K562 (cell line): Measurements from ENCODE around the gene TEKT2. TPM values are rescaled to one million over a fixed set of nuclear protein-coding genes. Genes with fewer than 3 reads are reported as not detected.
A peak's percentile ranks its signal among the peaks of the same experiment; 100 is the strongest.

Source experiments
- ATAC-seq: fragments of 200-7000 bp; cut with Tn5 transposase; 3 replicates; pipeline ENCODE4 v1.9.1; 2020; ENCODE audit warnings: moderate library complexity
- BruUV-seq: library from RNA; stranded (reverse); fragments of 400-500 nt; replicated peaks from 2 replicates; lab custom pipeline; 2021; lab: Mats Ljungman, UMichigan
- CTCF ChIA-PET: fragments of 300-600 bp; formaldehyde crosslinking; extraction: SDS; loops from one replicate; lab custom pipeline; 2021; ENCODE audit warnings: low intra/inter-chr PET ratio; lab: Yijun Ruan, JAX
- POLR2A ChIA-PET: fragments of 300-600, 350-650 bp; sonication (Branson Sonifier 250); formaldehyde crosslinking; extraction: SDS; loops from one replicate; lab custom pipeline; 2021; ENCODE audit warnings: antibody characterized with exemption, inconsistent platforms; lab: Yijun Ruan, JAX
- DNase-seq, 4 experiments: peaks; one replicate each; pipeline versions ENCODE4 v3.0.0 to v3.0.0-alpha.2; 2011 to 2018; ENCODE audit warnings: low spot score in 3 of 4, mixed read lengths in 3 of 4; ENCODE audit errors: extremely low read depth in 1 of 4
- FAIRE-seq: peaks from 2 replicates; lab custom pipeline; 2011; peaks lifted over from hg19 to GRCh38; lab: Jason Lieb, UNC
- H2AFZ ChIP-seq: 2 replicates; pipeline ENCODE4 v1.6.0; 2011; ENCODE audit warnings: low read depth, low read length, control low read depth, inconsistent platforms
- H3K27ac ChIP-seq: fragments of 200-600 bp; 3 replicates; pipeline ENCODE4 v1.8.0; 2011; ENCODE audit warnings: low read depth, mild to moderate bottlenecking, control low read depth, inconsistent platforms, low read length, moderate library complexity, mixed read lengths; ENCODE audit errors: extremely low read depth
- H3K27me3 ChIP-seq, 2 experiments: fragments of 300-600 bp in 1 of 2; 2 replicates in 1 of 2; 3 replicates in 1 of 2; pipeline versions ENCODE4 v1.6.0 to v1.8.0; 2011; ENCODE audit warnings: inconsistent platforms in 2 of 2, low read length in 2 of 2, mild to moderate bottlenecking in 1 of 2, mixed read lengths in 1 of 2, moderate library complexity in 1 of 2; ENCODE audit not compliant: control insufficient read depth in 2 of 2, insufficient read depth in 2 of 2
- H3K36me3 ChIP-seq: fragments of 300-600 bp; 3 replicates; pipeline ENCODE4 v1.8.0; 2011; ENCODE audit warnings: mild to moderate bottlenecking, low read length, inconsistent platforms; ENCODE audit not compliant: control insufficient read depth, insufficient read depth
- H3K4me1 ChIP-seq, 2 experiments: fragments of 200-600 bp in 1 of 2; replicated peaks in 1 of 2; 2 replicates in 1 of 2; 3 replicates in 1 of 2; pipeline versions ENCODE4 v1.5.1 to v1.8.0; 2011; ENCODE audit warnings: inconsistent platforms in 2 of 2, low read length in 2 of 2, mild to moderate bottlenecking in 1 of 2, mixed read lengths in 1 of 2, moderate library complexity in 1 of 2; ENCODE audit not compliant: control insufficient read depth in 2 of 2, insufficient read depth in 2 of 2
- H3K4me2 ChIP-seq: 2 replicates; pipeline ENCODE4 v1.6.1; 2011; ENCODE audit warnings: low read length, control low read depth, inconsistent platforms, mixed read lengths; ENCODE audit not compliant: insufficient read depth
- H3K4me3 ChIP-seq: fragments of 200-600 bp; sonication (generic), shearing (Covaris generic); 2 replicates; pipeline ENCODE4 v1.5.1; 2016; ENCODE audit warnings: control low read depth, inconsistent platforms
- H3K79me2 ChIP-seq: fragments of 200-600 bp; 3 replicates; pipeline ENCODE4 v1.8.0; 2011; ENCODE audit warnings: low read length, inconsistent platforms; ENCODE audit not compliant: control insufficient read depth, insufficient read depth
- H3K9ac ChIP-seq, 2 experiments: 2 replicates each; pipeline versions ENCODE4 v1.6.0 to v1.6.1; 2011; ENCODE audit warnings: low read depth in 2 of 2, low read length in 2 of 2, control low read depth in 1 of 2, inconsistent platforms in 1 of 2, mild to moderate bottlenecking in 1 of 2, mixed read lengths in 1 of 2; ENCODE audit not compliant: insufficient read depth in 1 of 2
- H3K9me1 ChIP-seq: one replicate; pipeline ENCODE4 v1.6.0; 2011; ENCODE audit warnings: inconsistent platforms, mild to moderate bottlenecking, low read length, moderate library complexity; ENCODE audit not compliant: control insufficient read depth, insufficient read depth
- H3K9me3 ChIP-seq: replicated peaks from 2 replicates; pipeline ENCODE4 v1.5.1; 2011; ENCODE audit warnings: low read depth, low read length, inconsistent platforms; ENCODE audit not compliant: control insufficient read depth, insufficient read depth
- H4K20me1 ChIP-seq: replicated peaks from 2 replicates; pipeline ENCODE4 v1.6.1; 2011; ENCODE audit warnings: low read length, inconsistent platforms, mixed read lengths; ENCODE audit not compliant: control insufficient read depth, insufficient read depth
- BCOR ChIP-seq: fragments of 450-650 bp; IDR thresholded peaks from 2 replicates; pipeline ENCODE4 v1.6.1; 2016
- CBX2 ChIP-seq: fragments of 200-600 bp; sonication (generic); IDR thresholded peaks from one replicate; pipeline ENCODE4 v1.6.1; 2012; ENCODE audit warnings: mild to moderate bottlenecking, low read length, inconsistent platforms; ENCODE audit not compliant: insufficient read depth, poor library complexity, severe bottlenecking
- ELF1 ChIP-seq: fragments of 200-800 bp; sonication (Bioruptor generic); IDR thresholded peaks from 2 replicates; pipeline ENCODE4 v1.6.1; 2016; ENCODE audit warnings: missing genetic modification characterization, missing compliant biosample characterization
- GATAD2A ChIP-seq: fragments of 450-650 bp; IDR thresholded peaks from 2 replicates; pipeline ENCODE4 v1.6.1; 2017
- HDAC1 ChIP-seq, 2 experiments: fragments of 450-650 bp; IDR thresholded peaks; 2 replicates each; pipeline ENCODE4 v1.6.1; 2016 to 2017; ENCODE audit warnings: inconsistent platforms in 1 of 2, mild to moderate bottlenecking in 1 of 2, moderate library complexity in 1 of 2
- HNRNPLL ChIP-seq: fragments of 200-400 bp; formaldehyde crosslinking; IDR thresholded peaks from 2 replicates; pipeline ENCODE4 v1.6.1; 2017; ENCODE audit warnings: low read length, low read depth, mild to moderate bottlenecking; ENCODE audit not compliant: poor library complexity, severe bottlenecking
- KLF1 ChIP-seq: fragments of 450-650 bp; IDR thresholded peaks from 2 replicates; pipeline ENCODE4 v1.6.1; 2016; ENCODE audit warnings: missing genetic modification characterization, missing compliant biosample characterization
- KLF6 ChIP-seq: fragments of 250-450 bp; sonication (Bioruptor Pico); IDR thresholded peaks from 2 replicates; pipeline ENCODE4 v1.4.0; 2020; ENCODE audit warnings: mild to moderate bottlenecking, moderate library complexity, borderline replicate concordance
- MEF2D ChIP-seq: conservative IDR thresholded peaks from 2 replicates; pipeline ENCODE4 v1.6.1; 2016; ENCODE audit warnings: low read depth, missing genetic modification characterization, missing compliant biosample characterization
- NELFE ChIP-seq: IDR thresholded peaks from 2 replicates; pipeline ENCODE4 v1.6.1; 2011; ENCODE audit warnings: mild to moderate bottlenecking; ENCODE audit not compliant: insufficient read depth, insufficient read length
- NFXL1 ChIP-seq: fragments of 450-650 bp; formaldehyde crosslinking; IDR thresholded peaks from 2 replicates; pipeline ENCODE4 v1.4.0; 2021; ENCODE audit warnings: mild to moderate bottlenecking
- RBM15 ChIP-seq: fragments of 200-400 bp; formaldehyde crosslinking; IDR thresholded peaks from 2 replicates; pipeline ENCODE4 v1.6.1; 2018; ENCODE audit warnings: mild to moderate bottlenecking, low read length, moderate library complexity; ENCODE audit not compliant: insufficient read depth
- RFX1 ChIP-seq: fragments of 450-650 bp; IDR thresholded peaks from 2 replicates; pipeline ENCODE4 v1.6.1; 2016; ENCODE audit warnings: mild to moderate bottlenecking, moderate library complexity
- SMARCA5 ChIP-seq: fragments of 450-650 bp; IDR thresholded peaks from 2 replicates; pipeline ENCODE4 v1.6.1; 2016
- TAF7 ChIP-seq: fragments of 450-650 bp; IDR thresholded peaks from 2 replicates; pipeline ENCODE4 v1.6.1; 2016; ENCODE audit warnings: missing genetic modification characterization, missing compliant biosample characterization
- ZFP36 ChIP-seq: fragments of 150-350 bp; IDR thresholded peaks from 2 replicates; pipeline ENCODE4 v1.6.1; 2018; ENCODE audit warnings: low read length, low read depth; ENCODE audit not compliant: partially characterized antibody
- ZNF174 ChIP-seq: fragments of 250-450 bp; sonication (Bioruptor Pico); IDR thresholded peaks from 2 replicates; pipeline ENCODE4 v1.4.0; 2020; ENCODE audit warnings: mild to moderate bottlenecking
- ZNF354B ChIP-seq: fragments of 250-450 bp; sonication (Bioruptor Pico); IDR thresholded peaks from 2 replicates; pipeline ENCODE4 v1.4.0; 2020
- ZNF436 ChIP-seq: fragments of 250-450, 450-650 bp; sonication (Bioruptor Pico); formaldehyde crosslinking; IDR thresholded peaks from 2 replicates; pipeline ENCODE4 v1.7.0; 2020; ENCODE audit warnings: mild to moderate bottlenecking
- WGBS: fragments of 100-300 bp; shearing (Covaris generic); methylation state at CpG from one replicate; pipeline ENCODE4 v1.1.6; 2016; ENCODE audit warnings: low coverage, mixed read lengths; ENCODE audit not compliant: insufficient coverage; ENCODE audit errors: missing lambda C conversion rate; 5-methylcytosine and 5-hydroxymethylcytosine counted together
- in situ Hi-C: fragments of 300-500 bp; cut with MboI; formaldehyde crosslinking; loops from 4 replicates; pipeline ENCODE4 v1.15.0; 2018; ENCODE audit warnings: inconsistent platforms, mixed read lengths
- intact Hi-C: fragments of 100-400 bp; cut with micrococcal nuclease; formaldehyde crosslinking; loops from 2 replicates; pipeline ENCODE4 v1.14.2; 2022
- polyA plus RNA-seq, 8 experiments: library from polyadenylated mRNA; depleted of rRNA in 4 of 8; stranded (reverse) in 5 of 8; unstranded in 3 of 8; fragments of >200 nt; fragmentation: Nextera tagmentation in 2 of 8; fragmentation: Illumina TruSeq in 1 of 8; extraction: Ambion mirVana in 2 of 8; extraction: Trizol in 1 of 8; gene quantifications; 2 replicates each; pipeline versions ENCODE4 v1.2.1 to v1.2.3, GENCODE V29; 2011 to 2014; ENCODE audit warnings: inconsistent platforms in 1 of 8, missing spikeins in 1 of 8
- total RNA-seq, 7 experiments: library from RNA; depleted of rRNA in 6 of 7; stranded (reverse); fragments of >200 nt in 6 of 7; fragmentation: Illumina TruSeq in 2 of 7; extraction: Trizol in 2 of 7; gene quantifications; 2 replicates each; pipeline versions ENCODE4 v1.2.1 to v1.2.3, GENCODE V29; 2011 to 2021; ENCODE audit warnings: low replicate concordance in 1 of 7
- TF ChIP-seq, protein P1 (sequence below): sonication (generic); formaldehyde crosslinking; IDR thresholded peaks from 2 replicates; pipeline ENCODE4 v1.5.0; 2020; ENCODE audit warnings: missing genetic modification reagents
- TF ChIP-seq, protein P2 (sequence below): fragments of 450-650 bp; formaldehyde crosslinking; IDR thresholded peaks from 2 replicates; pipeline ENCODE4 v1.4.0; 2020; ENCODE audit warnings: mild to moderate bottlenecking, mixed read lengths
- TF ChIP-seq, protein P3 (sequence below): fragments of 450-650 bp; IDR thresholded peaks from 2 replicates; pipeline ENCODE4 v1.7.0; 2016; ENCODE audit warnings: borderline replicate concordance

Gene TEKT2
- total and polyA plus RNA-seq, 9 of the 15 experiments (the other 6 are each of a cell fraction or from before 2014, with no cell fraction given), result 0.06 to 0.94 (median 0.30) TPM; not detected in 1

DNA sequence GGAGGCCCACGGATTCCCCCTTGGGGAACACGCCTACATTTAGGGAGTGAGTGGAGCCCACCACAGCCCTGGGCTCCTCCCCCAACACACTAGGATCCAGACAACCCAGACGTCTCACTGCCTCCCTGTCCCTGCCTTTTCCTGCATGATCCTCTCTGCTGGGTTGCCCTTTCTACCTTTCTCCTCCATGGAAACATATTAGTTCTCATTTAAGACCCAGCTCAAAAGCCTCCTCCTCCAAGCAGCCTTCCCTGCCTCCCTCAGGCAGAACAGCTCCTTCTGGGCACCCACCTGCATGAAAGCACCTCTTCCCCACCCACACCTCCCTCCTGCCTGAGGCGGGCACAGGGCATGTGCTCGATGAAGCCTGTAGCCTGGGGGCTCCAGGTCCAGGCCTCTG is 30.5 kb downstream of the TEKT2 start:
- no peak for DNase-seq
- no peaks in the 10 kb centered on the region for H3K9me3 ChIP-seq
- no peaks in the 10 kb centered on the region for H3K79me2 ChIP-seq
- CTCF ChIA-PET, result no interaction called here
- BruUV-seq, result no TSS peak
- H4K20me1 ChIP-seq, result no peaks in the 10 kb centered on the region; the same call in none of the 2 replicates
- ATAC-seq, result peak; percentile 7; the same call in 2 of the 3 replicates
- intact Hi-C loops, result no loop called here
- peaks cover 0 to 23% of the 10 kb centered on the region in 2 experiments; a peak in 3 of 5 replicates for H3K4me1 ChIP-seq
- in situ Hi-C loops, result no loop called here
- peak overlapping the region; percentile 12 to 84; a peak in 3 of 4 replicates for H3K9ac ChIP-seq
- FAIRE-seq, result no peak
- H3K9me1 ChIP-seq, result no peaks in the 10 kb centered on the region
- peak overlapping the region; percentile 86 for H2AFZ ChIP-seq
- H3K36me3 ChIP-seq, result no peaks in the 10 kb centered on the region
- no peaks in the 10 kb centered on the region for H3K27me3 ChIP-seq
- no peak overlapping the region for H3K4me3 ChIP-seq
- H3K27ac ChIP-seq, result no peak overlapping the region
- 39% methylated on average over 5 of the region's 5 CpGs for WGBS
- H3K4me2 ChIP-seq, result 0 out of 2 replicates have a peak overlapping the region, but pooled peaks have one; percentile 9
- POLR2A ChIA-PET, result interaction anchor here (0.6 to 1.3 kb wide), 4 partner anchors 14 to 306 kb away, joined by 3 read pairs; no protein-coding TSS in a partner anchor
- TF ChIP-seq CBX2 (no peak), RBM15 (no peak), ELF1 (tag) (no peak), ZNF354B (no peak), MEF2D (tag) (no peak), NELFE (no peak), GATAD2A (no peak), ZNF436 (CRISPR knock-in tag) (0 out of 2 replicates have a peak, but pooled peaks have one; percentile 34), HDAC1 (IDR thresholded peaks at IDR 0.05) (no peak), HNRNPLL (no peak), BCOR (peak; percentile 70), ZFP36 (peak; percentile 96), RFX1 (no peak), KLF6 (CRISPR knock-in tag) (no peak), TAF7 (tag) (no peak), NFXL1 (CRISPR knock-in tag) (no peak), SMARCA5 (peak; percentile 47; the same call in 1 of the 2 replicates), ZNF174 (CRISPR knock-in tag) (no peak), KLF1 (tag) (no peak)
- TF ChIP-seq, protein P1, sequence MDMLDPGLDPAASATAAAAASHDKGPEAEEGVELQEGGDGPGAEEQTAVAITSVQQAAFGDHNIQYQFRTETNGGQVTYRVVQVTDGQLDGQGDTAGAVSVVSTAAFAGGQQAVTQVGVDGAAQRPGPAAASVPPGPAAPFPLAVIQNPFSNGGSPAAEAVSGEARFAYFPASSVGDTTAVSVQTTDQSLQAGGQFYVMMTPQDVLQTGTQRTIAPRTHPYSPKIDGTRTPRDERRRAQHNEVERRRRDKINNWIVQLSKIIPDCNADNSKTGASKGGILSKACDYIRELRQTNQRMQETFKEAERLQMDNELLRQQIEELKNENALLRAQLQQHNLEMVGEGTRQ (CRISPR knock-in tag), result no peak
- TF ChIP-seq, protein P2, sequence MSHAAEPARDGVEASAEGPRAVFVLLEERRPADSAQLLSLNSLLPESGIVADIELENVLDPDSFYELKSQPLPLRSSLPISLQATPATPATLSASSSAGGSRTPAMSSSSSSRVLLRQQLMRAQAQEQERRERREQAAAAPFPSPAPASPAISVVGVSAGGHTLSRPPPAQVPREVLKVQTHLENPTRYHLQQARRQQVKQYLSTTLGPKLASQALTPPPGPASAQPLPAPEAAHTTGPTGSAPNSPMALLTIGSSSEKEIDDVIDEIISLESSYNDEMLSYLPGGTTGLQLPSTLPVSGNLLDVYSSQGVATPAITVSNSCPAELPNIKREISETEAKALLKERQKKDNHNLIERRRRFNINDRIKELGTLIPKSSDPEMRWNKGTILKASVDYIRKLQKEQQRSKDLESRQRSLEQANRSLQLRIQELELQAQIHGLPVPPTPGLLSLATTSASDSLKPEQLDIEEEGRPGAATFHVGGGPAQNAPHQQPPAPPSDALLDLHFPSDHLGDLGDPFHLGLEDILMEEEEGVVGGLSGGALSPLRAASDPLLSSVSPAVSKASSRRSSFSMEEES (CRISPR knock-in tag), result no peak
- TF ChIP-seq, protein P3, sequence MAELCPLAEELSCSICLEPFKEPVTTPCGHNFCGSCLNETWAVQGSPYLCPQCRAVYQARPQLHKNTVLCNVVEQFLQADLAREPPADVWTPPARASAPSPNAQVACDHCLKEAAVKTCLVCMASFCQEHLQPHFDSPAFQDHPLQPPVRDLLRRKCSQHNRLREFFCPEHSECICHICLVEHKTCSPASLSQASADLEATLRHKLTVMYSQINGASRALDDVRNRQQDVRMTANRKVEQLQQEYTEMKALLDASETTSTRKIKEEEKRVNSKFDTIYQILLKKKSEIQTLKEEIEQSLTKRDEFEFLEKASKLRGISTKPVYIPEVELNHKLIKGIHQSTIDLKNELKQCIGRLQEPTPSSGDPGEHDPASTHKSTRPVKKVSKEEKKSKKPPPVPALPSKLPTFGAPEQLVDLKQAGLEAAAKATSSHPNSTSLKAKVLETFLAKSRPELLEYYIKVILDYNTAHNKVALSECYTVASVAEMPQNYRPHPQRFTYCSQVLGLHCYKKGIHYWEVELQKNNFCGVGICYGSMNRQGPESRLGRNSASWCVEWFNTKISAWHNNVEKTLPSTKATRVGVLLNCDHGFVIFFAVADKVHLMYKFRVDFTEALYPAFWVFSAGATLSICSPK, result no peak
